Upper lobe of left lung (tissue), 4 donors: ENCODE data around the gene ZIC1.

ENCODE experiments used
- EP300 ChIP-seq, 4 donors: sonication (generic); formaldehyde crosslinking; IDR thresholded peaks; one replicate each; pipeline ENCODE4 v1.5.1; 2017; ENCODE audit warnings: antibody characterized with exemption in 4 of 4, control low read depth in 2 of 4
- POLR2A ChIP-seq, 4 donors: fragments of 450-650 bp; IDR thresholded peaks; one replicate each; pipeline ENCODE4 v1.5.1; 2016 to 2017; ENCODE audit warnings: antibody characterized with exemption in 4 of 4, mild to moderate bottlenecking in 2 of 4
- TF ChIP-seq, protein P1 (sequence below), 6 experiments: fragments of 450-650 bp in 4 of 6; fragments of 200-600 bp in 2 of 6; sonication (generic) in 2 of 6; IDR thresholded peaks; one replicate each; pipeline ENCODE4 v1.5.1; 2016 to 2019; ENCODE audit warnings: antibody characterized with exemption in 6 of 6

DNA sequence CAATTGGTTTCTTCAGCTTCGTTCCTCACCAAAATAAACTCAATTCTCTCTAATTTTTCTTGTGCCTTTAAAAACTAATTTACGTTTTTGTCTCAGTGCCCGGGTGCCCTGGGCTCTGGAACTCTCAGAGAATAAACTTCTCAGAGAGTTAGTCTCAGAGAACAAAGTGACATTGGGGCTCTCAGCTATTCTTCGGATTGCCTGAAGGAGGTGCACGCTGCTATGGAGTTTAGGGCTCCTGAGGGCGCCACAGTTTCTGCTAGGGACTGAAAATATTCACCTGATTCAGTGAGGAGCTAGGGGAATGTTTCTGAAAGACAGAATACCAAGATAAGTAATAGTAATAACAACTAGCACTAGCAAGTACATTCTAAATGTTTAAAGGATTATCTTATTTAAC lies 25.5 kb upstream of the ZIC1 start:
- TF ChIP-seq EP300 (IDR thresholded peaks at IDR 0.05) (no peak), POLR2A (IDR thresholded peaks at IDR 0.05) (no peak)
- TF ChIP-seq, protein P1, sequence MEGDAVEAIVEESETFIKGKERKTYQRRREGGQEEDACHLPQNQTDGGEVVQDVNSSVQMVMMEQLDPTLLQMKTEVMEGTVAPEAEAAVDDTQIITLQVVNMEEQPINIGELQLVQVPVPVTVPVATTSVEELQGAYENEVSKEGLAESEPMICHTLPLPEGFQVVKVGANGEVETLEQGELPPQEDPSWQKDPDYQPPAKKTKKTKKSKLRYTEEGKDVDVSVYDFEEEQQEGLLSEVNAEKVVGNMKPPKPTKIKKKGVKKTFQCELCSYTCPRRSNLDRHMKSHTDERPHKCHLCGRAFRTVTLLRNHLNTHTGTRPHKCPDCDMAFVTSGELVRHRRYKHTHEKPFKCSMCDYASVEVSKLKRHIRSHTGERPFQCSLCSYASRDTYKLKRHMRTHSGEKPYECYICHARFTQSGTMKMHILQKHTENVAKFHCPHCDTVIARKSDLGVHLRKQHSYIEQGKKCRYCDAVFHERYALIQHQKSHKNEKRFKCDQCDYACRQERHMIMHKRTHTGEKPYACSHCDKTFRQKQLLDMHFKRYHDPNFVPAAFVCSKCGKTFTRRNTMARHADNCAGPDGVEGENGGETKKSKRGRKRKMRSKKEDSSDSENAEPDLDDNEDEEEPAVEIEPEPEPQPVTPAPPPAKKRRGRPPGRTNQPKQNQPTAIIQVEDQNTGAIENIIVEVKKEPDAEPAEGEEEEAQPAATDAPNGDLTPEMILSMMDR (IDR thresholded peaks at IDR 0.05): no peak
